Measurements from ENCODE around the gene TRMT1. TPM values are rescaled to one million over a fixed set of nuclear protein-coding genes. Genes with fewer than 3 reads are reported as not detected.

Gene TRMT1
- total and polyA plus RNA-seq, 3 donors from 2014 or later = 35.9 to 50.0 (median 44.8) TPM

GRCh38 chr19:13135068-13136062 lies 18.8 kb upstream of the TRMT1 start:
- WGBS, 2 donors = 95 to 96% methylated on average over 22 to 60 of the region's 60 CpGs
- TF ChIP-seq CTCF (IDR thresholded peaks at IDR 0.05) = no peak
- no peak for TF ChIP-seq POLR2A (IDR thresholded peaks at IDR 0.05)
- Histone ChIP-seq H3K27me3 (no peaks in the 10 kb centered on the region), H3K9me3 (no peaks in the 10 kb centered on the region), H3K27ac (no peak overlapping the region), H3K36me3 (ENCODE audit: low read depth, missing control alignments) (no peaks in the 10 kb centered on the region), H3K4me1 (no peaks in the 10 kb centered on the region), H3K4me3 (no peak overlapping the region)
- no peak for DNase-seq
- intact Hi-C loops (cut with DNase I; ENCODE audit: low total_unique reads) = no loop called here

GRCh38 chr19:13134626-13135025 lies 18.1 kb upstream of the TRMT1 start:
- DNase-seq = no peak
- H3K27me3 ChIP-seq = no peaks in the 10 kb centered on the region
- 84 to 96% methylated on average over 3 of the region's 3 CpGs for WGBS, 2 donors
- H3K27ac ChIP-seq = no peak overlapping the region
- H3K4me3 ChIP-seq = no peak overlapping the region
- H3K4me1 ChIP-seq = no peaks in the 10 kb centered on the region
- H3K36me3 ChIP-seq (ENCODE audit: low read depth, missing control alignments) = no peaks in the 10 kb centered on the region
- H3K9me3 ChIP-seq = no peaks in the 10 kb centered on the region
- no peak for TF ChIP-seq CTCF (IDR thresholded peaks at IDR 0.05)
- TF ChIP-seq POLR2A (IDR thresholded peaks at IDR 0.05) = no peak
- intact Hi-C loops (cut with DNase I; ENCODE audit: low total_unique reads) = no loop called here

DNA sequence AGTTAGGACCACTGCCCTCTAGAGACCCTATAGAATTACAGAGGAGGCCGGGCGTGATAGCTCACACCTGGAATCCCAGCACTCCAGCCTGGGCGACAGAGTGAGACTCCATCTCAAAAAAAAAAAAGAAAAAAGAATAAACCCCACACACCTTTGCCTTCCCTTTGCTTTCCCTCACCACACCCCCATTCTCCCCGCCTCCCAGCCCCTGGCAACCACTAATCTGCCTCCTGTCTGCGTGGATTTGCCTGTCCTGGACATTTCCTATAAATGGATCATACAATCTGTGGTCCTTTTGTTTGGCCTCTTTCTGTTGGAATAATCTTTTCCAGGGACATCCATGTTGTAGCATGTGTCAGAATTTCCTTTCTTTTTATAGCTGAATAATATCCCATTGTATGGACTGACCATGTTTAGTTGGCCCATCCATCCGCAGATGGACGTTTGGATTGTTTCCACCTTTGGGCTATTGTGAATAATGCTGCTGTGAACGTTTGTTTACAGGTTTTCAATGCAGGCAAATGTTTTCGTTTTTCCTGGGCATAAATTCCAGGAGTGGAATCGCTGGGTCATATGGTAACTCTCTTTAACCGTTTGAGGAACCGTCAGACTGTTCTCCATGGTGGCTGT lies 16.8 kb upstream of the TRMT1 start:
- intact Hi-C loops (cut with DNase I; ENCODE audit: low total_unique reads) = no loop called here
- no peak overlapping the region for H3K27ac ChIP-seq
- 76 to 85% methylated on average over 12 of the region's 12 CpGs for WGBS, 2 donors
- H3K9me3 ChIP-seq = no peaks in the 10 kb centered on the region
- no peak for DNase-seq
- H3K36me3 ChIP-seq (ENCODE audit: low read depth, missing control alignments) = no peaks in the 10 kb centered on the region
- TF ChIP-seq POLR2A (IDR thresholded peaks at IDR 0.05) (no peak), CTCF (IDR thresholded peaks at IDR 0.05) (no peak)
- H3K4me3 ChIP-seq = no peak overlapping the region
- no peaks in the 10 kb centered on the region for H3K4me1 ChIP-seq
- H3K27me3 ChIP-seq = no peaks in the 10 kb centered on the region

GRCh38 chr19:13132471-13133180 lies 16.1 kb upstream of the TRMT1 start:
- TF ChIP-seq CTCF (IDR thresholded peaks at IDR 0.05) (no peak), POLR2A (IDR thresholded peaks at IDR 0.05) (no peak)
- no peaks in the 10 kb centered on the region for H3K4me1 ChIP-seq
- no peak overlapping the region for H3K27ac ChIP-seq
- WGBS, 2 donors = 80 to 88% methylated on average over 8 of the region's 8 CpGs
- intact Hi-C loops (cut with DNase I; ENCODE audit: low total_unique reads) = no loop called here
- no peaks in the 10 kb centered on the region for H3K36me3 ChIP-seq (ENCODE audit: low read depth, missing control alignments)
- DNase-seq = no peak
- H3K4me3 ChIP-seq = no peak overlapping the region
- no peaks in the 10 kb centered on the region for H3K9me3 ChIP-seq
- H3K27me3 ChIP-seq = no peaks in the 10 kb centered on the region
